ENCODE results near the gene TMEM106C. TPM values are rescaled to one million over a fixed set of nuclear protein-coding genes. Genes with fewer than 3 reads are reported as not detected.

Gene TMEM106C
- total and polyA plus RNA-seq, 2 of the 13 experiments (the other 11 are each of a cell fraction or from before 2014, with no cell fraction given) = 132 to 192 TPM

- POLR2A ChIA-PET = no interaction called here
- DNase-seq (ENCODE audit: low spot score) (no peak), FAIRE-seq (no peak), ATAC-seq (no peak)
- H3K79me2 ChIP-seq (ENCODE audit: insufficient read depth, low read length) = no peaks in the 10 kb centered on the region
- no peak overlapping the region for H3K4me2 ChIP-seq (ENCODE audit: low read depth, low read length)
- no TSS peak for BruUV-seq (replicated peaks)
- H3K27ac ChIP-seq (ENCODE audit: extremely low read length, insufficient read depth, low read length) = no peak overlapping the region
- no peak overlapping the region for H2AFZ ChIP-seq (ENCODE audit: low read length)
- CTCF ChIA-PET (ENCODE audit: low intra/inter-chr PET ratio, low total read pairs) = no interaction called here
- no peaks in the 10 kb centered on the region for H4K20me1 ChIP-seq (ENCODE audit: insufficient read depth, low read length)
- no peaks in the 10 kb centered on the region for H3K36me3 ChIP-seq (replicated peaks in 1 of 2; ENCODE audit: control insufficient read depth in 1 of 2, insufficient read depth in 2 of 2, low read length in 2 of 2)
- no peak overlapping the region for H3K4me3 ChIP-seq (replicated peaks in 1 of 3; ENCODE audit: insufficient read depth in 1 of 3, low read depth in 2 of 3, low read length in 3 of 3)
- no peak overlapping the region for H3K9ac ChIP-seq (ENCODE audit: insufficient read depth, low read depth, low read length)
- peaks cover 32% of the 10 kb centered on the region for H3K4me1 ChIP-seq (ENCODE audit: insufficient read depth, low read length)
- H3K27me3 ChIP-seq (ENCODE audit: control insufficient read depth in 1 of 2, insufficient read depth in 2 of 2, low read length in 2 of 2) = no peaks in the 10 kb centered on the region
- intact Hi-C loops (cut with micrococcal nuclease; ENCODE audit: unreplicated experiment) (no loop called here), in situ Hi-C loops (cut with HindIII; ENCODE audit: extremely low pct_ligation_motif_present, low pct_unique_long_range_greater_than_20kb) (no loop called here)
- 46% methylated on average over 7 of the region's 7 CpGs for WGBS (ENCODE audit: low lambda C conversion rate)
- no peaks in the 10 kb centered on the region for H3K9me3 ChIP-seq (ENCODE audit: low read length)
- TF ChIP-seq ZNF18 (CRISPR knock-in tag; IDR thresholded peaks at IDR 0.05; ENCODE audit: insufficient replicate concordance) = no peak
- TF ChIP-seq PBX2 (CRISPR knock-in tag; IDR thresholded peaks at IDR 0.05) = no peak
- TF ChIP-seq ATF3 (CRISPR knock-in tag; IDR thresholded peaks at IDR 0.05) = no peak
- no peak for TF ChIP-seq MTA3 (CRISPR knock-in tag; IDR thresholded peaks at IDR 0.05)
- no peak for TF ChIP-seq ZNF558 (CRISPR knock-in tag; IDR thresholded peaks at IDR 0.05; ENCODE audit: borderline replicate concordance)
- TF ChIP-seq SKI (IDR thresholded peaks at IDR 0.05; ENCODE audit: partially characterized antibody) = no peak
- TF ChIP-seq ARID2 (CRISPR knock-in tag; IDR thresholded peaks at IDR 0.05; ENCODE audit: borderline replicate concordance) = no peak
- TF ChIP-seq ZEB1 (IDR thresholded peaks at IDR 0.05; ENCODE audit: insufficient replicate concordance, low read depth) = no peak
- no peak for TF ChIP-seq NR2F2 (IDR thresholded peaks at IDR 0.05; ENCODE audit: borderline replicate concordance, low read depth)
- TF ChIP-seq ZNF83 (CRISPR knock-in tag; IDR thresholded peaks at IDR 0.05; ENCODE audit: borderline replicate concordance) = no peak
- TF ChIP-seq ZNF256 (CRISPR knock-in tag; conservative IDR thresholded peaks at IDR 0.05) = no peak
- no peak for TF ChIP-seq FOXP4 (CRISPR knock-in tag; IDR thresholded peaks at IDR 0.05)
- TF ChIP-seq KLF15 (CRISPR knock-in tag; IDR thresholded peaks at IDR 0.05; ENCODE audit: borderline replicate concordance) = no peak
- no peak for TF ChIP-seq IRF9 (CRISPR knock-in tag; IDR thresholded peaks at IDR 0.05; ENCODE audit: borderline replicate concordance)
- no peak for TF ChIP-seq ZNF207 (IDR thresholded peaks at IDR 0.05; ENCODE audit: borderline replicate concordance)
- no peak for TF ChIP-seq ARNT2 (CRISPR knock-in tag; IDR thresholded peaks at IDR 0.05; ENCODE audit: low read depth)
- no peak for TF ChIP-seq MATR3 (CRISPR knock-in tag; IDR thresholded peaks at IDR 0.05)
- TF ChIP-seq GZF1 (CRISPR knock-in tag; IDR thresholded peaks at IDR 0.05) = no peak
- no peak for TF ChIP-seq SOX13 (IDR thresholded peaks at IDR 0.05)
- TF ChIP-seq SOX13 (CRISPR knock-in tag; conservative IDR thresholded peaks at IDR 0.05 in 1 of 2, IDR thresholded peaks at IDR 0.05 in 1 of 2) = no peak
These were observed 52.6 kb downstream of the TMEM106C start for GRCh38 chr12:48015954-48016353.

Measured in HepG2 (cell line).